GM20431 (cell line): ENCODE data around the gene ATPAF1.
"Not testable (repeated sequence)": the region's sequence is repeated elsewhere in the genome, so short reads cannot be mapped to it uniquely, and the experiment has no call there.

Source experiments
- in situ Hi-C: fragments of 300-500 bp; cut with MseI, MboI; formaldehyde crosslinking; loops from one replicate; pipeline ENCODE4 v1.15.0; 2020; ENCODE audit warnings: low sequenced_read_pairs; ENCODE audit not compliant: unreplicated experiment

The ATPAF1 gene

GRCh38 chr1:46667782-46668760 lies at the start of gene ATPAF1:
ATPAF1 (minus strand) TSS chr1:46668364; CDS start chr1:46668322, 42 bp downstream.
- in situ Hi-C loops, result no loop called here

GRCh38 chr1:46717654-46718053 lies 49.5 kb upstream of the ATPAF1 start:
- in situ Hi-C loops, result no loop called here

GRCh38 chr1:46714976-46715375 lies 46.8 kb upstream of the ATPAF1 start:
- in situ Hi-C loops, result no loop called here

GRCh38 chr1:46708121-46708520 lies 40.0 kb upstream of the ATPAF1 start:
- in situ Hi-C loops, result no loop called here

- in situ Hi-C loops, result no loop called here
These were observed 37.2 kb upstream of the ATPAF1 start for GRCh38 chr1:46705408-46705807.

GRCh38 chr1:46703927-46704641 lies 35.9 kb upstream of the ATPAF1 start:
- in situ Hi-C loops, result no loop called here

GRCh38 chr1:46699666-46700065 lies 31.5 kb upstream of the ATPAF1 start:
- in situ Hi-C loops, result no loop called here

- in situ Hi-C loops, result no loop called here
These were observed 28.9 kb upstream of the ATPAF1 start for GRCh38 chr1:46697053-46697452.

GRCh38 chr1:46694676-46695075 lies 26.5 kb upstream of the ATPAF1 start:
- in situ Hi-C loops, result not testable (repeated sequence)

- in situ Hi-C loops, result no loop called here
These were observed 24.9 kb upstream of the ATPAF1 start for GRCh38 chr1:46692811-46693770.

- in situ Hi-C loops, result no loop called here
These were observed 24.0 kb upstream of the ATPAF1 start for GRCh38 chr1:46691997-46692790.

GRCh38 chr1:46690931-46691421 lies 22.8 kb upstream of the ATPAF1 start:
- in situ Hi-C loops, result no loop called here

- in situ Hi-C loops, result no loop called here
These were observed 21.7 kb upstream of the ATPAF1 start for GRCh38 chr1:46689897-46690296.

GRCh38 chr1:46689356-46689755 lies 21.2 kb upstream of the ATPAF1 start:
- in situ Hi-C loops, result no loop called here

- in situ Hi-C loops, result no loop called here
These were observed 19.9 kb upstream of the ATPAF1 start for GRCh38 chr1:46687921-46688509.

GRCh38 chr1:46687093-46687659 lies 19.0 kb upstream of the ATPAF1 start:
- in situ Hi-C loops, result no loop called here

GRCh38 chr1:46686255-46686654 lies 18.1 kb upstream of the ATPAF1 start:
- in situ Hi-C loops, result no loop called here

GRCh38 chr1:46684670-46685069 lies 16.5 kb upstream of the ATPAF1 start:
- in situ Hi-C loops, result no loop called here
